WTC11 (cell line): Measurements from ENCODE around the gene ORAI2. TPM values are rescaled to one million over a fixed set of nuclear protein-coding genes. Genes with fewer than 3 reads are reported as not detected.

Source experiments
- ATAC-seq: fragments of 200-7000 bp; cut with Tn5 transposase; 2 replicates; pipeline ENCODE4 v1.10.0; 2021; ENCODE audit warnings: mild to moderate bottlenecking, moderate library complexity
- CTCF ChIA-PET: fragments of 300-600 bp; sonication (Branson Sonifier 250); formaldehyde crosslinking; loops from one replicate; lab custom pipeline; 2021; ENCODE audit warnings: antibody characterized with exemption; lab: Charles Lee
- POLR2A ChIA-PET: fragments of 350-600 bp; sonication (Branson Sonifier 250); formaldehyde crosslinking; loops from one replicate; lab custom pipeline; 2021; ENCODE audit warnings: antibody characterized with exemption; lab: Charles Lee
- DNase-seq: peaks from one replicate; pipeline ENCODE4 v3.0.0; 2021; ENCODE audit warnings: low spot score
- H3K27ac Mint-ChIP-seq: 2 replicates; pipeline ENCODE4 v1.8.0; 2021; ENCODE audit warnings: mixed read lengths
- H3K27me3 Mint-ChIP-seq: 2 replicates; pipeline ENCODE4 v1.8.0; 2021; ENCODE audit warnings: low read depth, mild to moderate bottlenecking, moderate library complexity, mixed read lengths
- H3K36me3 Mint-ChIP-seq: 2 replicates; pipeline ENCODE4 v1.8.0; 2021; ENCODE audit warnings: mixed read lengths
- H3K4me1 Mint-ChIP-seq: 2 replicates; pipeline ENCODE4 v1.8.0; 2022; ENCODE audit warnings: mixed read lengths
- H3K4me3 Mint-ChIP-seq: 2 replicates; pipeline ENCODE4 v1.8.0; 2021; ENCODE audit warnings: mild to moderate bottlenecking, moderate library complexity, mixed read lengths
- H3K9me3 Mint-ChIP-seq: 2 replicates; pipeline ENCODE4 v1.8.0; 2021; ENCODE audit warnings: mixed read lengths
- AR ChIP-seq: fragments of 250-450 bp; sonication (Bioruptor Pico); IDR thresholded peaks from 2 replicates; pipeline ENCODE4 v1.9.0; 2021; ENCODE audit warnings: mild to moderate bottlenecking
- ATF3 ChIP-seq: sonication (generic); formaldehyde crosslinking; conservative IDR thresholded peaks from 2 replicates; pipeline ENCODE4 v1.8.1; 2022; ENCODE audit warnings: mild to moderate bottlenecking, missing genetic modification reagents
- ESRRA ChIP-seq: sonication (generic); formaldehyde crosslinking; IDR thresholded peaks from 2 replicates; pipeline ENCODE4 v1.8.1; 2022; ENCODE audit warnings: mild to moderate bottlenecking, missing genetic modification reagents, borderline replicate concordance
- ETV6 ChIP-seq: sonication (generic); formaldehyde crosslinking; IDR thresholded peaks from 2 replicates; pipeline ENCODE4 v1.8.1; 2022; ENCODE audit warnings: mild to moderate bottlenecking, missing genetic modification reagents
- FOXP4 ChIP-seq: sonication (generic); formaldehyde crosslinking; IDR thresholded peaks from 2 replicates; pipeline ENCODE4 v1.8.0; 2022; ENCODE audit warnings: mild to moderate bottlenecking, missing genetic modification reagents
- GRHL2 ChIP-seq: fragments of 250-450 bp; sonication (Bioruptor Pico); IDR thresholded peaks from 2 replicates; pipeline ENCODE4 v1.8.0; 2022; ENCODE audit warnings: mild to moderate bottlenecking, moderate library complexity; ENCODE audit not compliant: insufficient replicate concordance, severe bottlenecking
- IRF2 ChIP-seq: sonication (generic); formaldehyde crosslinking; IDR thresholded peaks from 2 replicates; pipeline ENCODE4 v1.8.0; 2022; ENCODE audit warnings: low read depth, missing genetic modification reagents, borderline replicate concordance
- JAZF1 ChIP-seq: fragments of 250-450 bp; sonication (Bioruptor Pico); IDR thresholded peaks from 2 replicates; pipeline ENCODE4 v1.9.0; 2021; ENCODE audit warnings: moderate library complexity, mild to moderate bottlenecking, inconsistent platforms
- NFATC4 ChIP-seq: fragments of 250-450 bp; sonication (Bioruptor Pico); IDR thresholded peaks from 2 replicates; pipeline ENCODE4 v1.9.0; 2021; ENCODE audit warnings: mild to moderate bottlenecking
- OVOL2 ChIP-seq: fragments of 250-450 bp; sonication (Bioruptor Pico); IDR thresholded peaks from 2 replicates; pipeline ENCODE4 v1.9.0; 2021; ENCODE audit warnings: mild to moderate bottlenecking, borderline replicate concordance
- PRRX2 ChIP-seq: fragments of 250-450 bp; sonication (Bioruptor Pico); IDR thresholded peaks from 2 replicates; pipeline ENCODE4 v1.8.0; 2021; ENCODE audit warnings: mild to moderate bottlenecking
- SMAD3 ChIP-seq: sonication (generic); formaldehyde crosslinking; IDR thresholded peaks from 2 replicates; pipeline ENCODE4 v1.8.0; 2022; ENCODE audit warnings: missing genetic modification reagents, mild to moderate bottlenecking, borderline replicate concordance
- SMAD4 ChIP-seq: sonication (generic); formaldehyde crosslinking; IDR thresholded peaks from 2 replicates; pipeline ENCODE4 v1.8.0; 2022; ENCODE audit warnings: mild to moderate bottlenecking, missing genetic modification reagents
- SP1 ChIP-seq: sonication (generic); formaldehyde crosslinking; conservative IDR thresholded peaks from 2 replicates; pipeline ENCODE4 v1.8.1; 2022; ENCODE audit warnings: missing genetic modification reagents
- TEAD1 ChIP-seq: sonication (generic); formaldehyde crosslinking; IDR thresholded peaks from 2 replicates; pipeline ENCODE4 v1.8.0; 2022; ENCODE audit warnings: mild to moderate bottlenecking, missing genetic modification reagents
- TP53 ChIP-seq: sonication (generic); formaldehyde crosslinking; IDR thresholded peaks from 2 replicates; pipeline ENCODE4 v1.8.1; 2023; ENCODE audit warnings: mild to moderate bottlenecking, missing genetic modification reagents
- ZNF121 ChIP-seq: sonication (generic); formaldehyde crosslinking; IDR thresholded peaks from 2 replicates; pipeline ENCODE4 v1.8.0; 2023; ENCODE audit warnings: missing genetic modification reagents
- ZNF396 ChIP-seq: fragments of 250-450 bp; sonication (Bioruptor Pico); IDR thresholded peaks from 2 replicates; pipeline ENCODE4 v1.8.0; 2021; ENCODE audit warnings: mild to moderate bottlenecking, moderate library complexity, borderline replicate concordance
- total RNA-seq: library from RNA; stranded (reverse); gene quantifications from 3 replicates; pipeline ENCODE4 v1.2.3, GENCODE V29; 2021
- TF ChIP-seq, protein P1 (sequence below): sonication (generic); formaldehyde crosslinking; IDR thresholded peaks from 2 replicates; pipeline ENCODE4 v1.8.1; 2023; ENCODE audit warnings: mild to moderate bottlenecking, missing genetic modification reagents
- TF ChIP-seq, protein P2 (sequence below): fragments of 250-450 bp; sonication (Bioruptor Pico); IDR thresholded peaks from 2 replicates; pipeline ENCODE4 v1.9.0; 2021; ENCODE audit warnings: mild to moderate bottlenecking, borderline replicate concordance
- TF ChIP-seq, protein P3 (sequence below): fragments of 200-600 bp; IDR thresholded peaks from 2 replicates; pipeline ENCODE4 v1.8.0; 2022; ENCODE audit warnings: antibody characterized with exemption

The ORAI2 gene
- total RNA-seq, 1 experiment from 2014 or later, result 22.2 TPM

DNA sequence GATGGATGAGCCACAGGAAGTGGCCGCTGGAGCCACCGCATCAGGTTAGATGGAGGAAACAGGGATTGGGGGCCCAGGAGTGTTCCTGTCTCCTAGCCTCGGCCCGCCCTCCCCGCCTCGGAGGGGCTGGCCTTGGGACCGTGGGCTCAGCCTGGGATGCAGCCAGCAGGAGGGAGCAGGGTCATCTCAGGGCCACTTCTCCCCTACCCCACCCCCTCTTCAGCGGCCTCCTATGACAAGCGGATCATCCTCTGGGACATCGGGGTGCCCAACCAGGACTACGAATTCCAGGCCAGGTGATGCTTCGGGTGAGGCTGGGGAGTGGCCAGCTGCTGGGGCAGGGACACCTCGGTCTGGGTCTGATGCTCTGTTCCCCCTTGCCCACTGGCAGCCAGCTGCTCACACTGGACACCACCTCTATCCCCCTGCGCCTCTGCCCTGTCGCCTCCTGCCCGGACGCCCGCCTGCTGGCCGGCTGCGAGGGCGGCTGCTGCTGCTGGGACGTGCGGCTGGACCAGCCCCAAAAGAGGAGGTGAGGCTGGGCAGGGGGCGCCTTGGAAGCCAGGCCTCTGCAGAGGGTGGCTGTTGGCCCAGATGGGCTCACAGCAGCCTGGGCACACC lies 36.1 kb downstream of the ORAI2 start (continued):
- no peak for TF ChIP-seq FOXP4 (CRISPR knock-in tag)
- no peak for TF ChIP-seq SMAD3 (CRISPR knock-in tag)
- no peak for TF ChIP-seq TEAD1
- no peak for TF ChIP-seq NFATC4
- TF ChIP-seq ZNF121, result no peak
- TF ChIP-seq ZNF396, result no peak

- H3K36me3 Mint-ChIP-seq, result peaks cover 3% of the 10 kb centered on the region; the same call in 1 of the 2 replicates
- no peak for TF ChIP-seq ATF3 (CRISPR knock-in tag)
- TF ChIP-seq, protein P1, sequence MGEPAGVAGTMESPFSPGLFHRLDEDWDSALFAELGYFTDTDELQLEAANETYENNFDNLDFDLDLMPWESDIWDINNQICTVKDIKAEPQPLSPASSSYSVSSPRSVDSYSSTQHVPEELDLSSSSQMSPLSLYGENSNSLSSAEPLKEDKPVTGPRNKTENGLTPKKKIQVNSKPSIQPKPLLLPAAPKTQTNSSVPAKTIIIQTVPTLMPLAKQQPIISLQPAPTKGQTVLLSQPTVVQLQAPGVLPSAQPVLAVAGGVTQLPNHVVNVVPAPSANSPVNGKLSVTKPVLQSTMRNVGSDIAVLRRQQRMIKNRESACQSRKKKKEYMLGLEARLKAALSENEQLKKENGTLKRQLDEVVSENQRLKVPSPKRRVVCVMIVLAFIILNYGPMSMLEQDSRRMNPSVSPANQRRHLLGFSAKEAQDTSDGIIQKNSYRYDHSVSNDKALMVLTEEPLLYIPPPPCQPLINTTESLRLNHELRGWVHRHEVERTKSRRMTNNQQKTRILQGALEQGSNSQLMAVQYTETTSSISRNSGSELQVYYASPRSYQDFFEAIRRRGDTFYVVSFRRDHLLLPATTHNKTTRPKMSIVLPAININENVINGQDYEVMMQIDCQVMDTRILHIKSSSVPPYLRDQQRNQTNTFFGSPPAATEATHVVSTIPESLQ, result no peak
- TF ChIP-seq ETV6 (CRISPR knock-in tag), result no peak
- TF ChIP-seq SMAD3 (CRISPR knock-in tag), result no peak
- no peak for TF ChIP-seq IRF2 (CRISPR knock-in tag)
- TF ChIP-seq ESRRA, result no peak
- TF ChIP-seq TP53 (CRISPR knock-in tag), result no peak
- no peak for TF ChIP-seq SP1
- TF ChIP-seq ZNF121, result no peak
- TF ChIP-seq ZNF396, result no peak
- no peak for TF ChIP-seq SMAD4 (CRISPR knock-in tag)
- TF ChIP-seq GRHL2 (CRISPR knock-in tag), result no peak
- TF ChIP-seq AR (CRISPR knock-in tag), result no peak
- no peak for TF ChIP-seq PRRX2 (CRISPR knock-in tag)
- POLR2A ChIA-PET, result no interaction called here
- H3K27me3 Mint-ChIP-seq, result no peaks in the 10 kb centered on the region
- no peak for ATAC-seq
- CTCF ChIA-PET, result no interaction called here
- no peaks in the 10 kb centered on the region for H3K4me1 Mint-ChIP-seq
- no peak overlapping the region for H3K4me3 Mint-ChIP-seq
- no peak for DNase-seq
- H3K9me3 Mint-ChIP-seq, result no peaks in the 10 kb centered on the region
- H3K27ac Mint-ChIP-seq, result no peak overlapping the region
Measured at GRCh38 chr7:102469972-102470825, 36.8 kb downstream of the ORAI2 start.

- Mint-ChIP-seq H3K36me3 (peaks cover 3% of the 10 kb centered on the region; the same call in 1 of the 2 replicates), H3K27ac (no peak overlapping the region), H3K9me3 (no peaks in the 10 kb centered on the region), H3K27me3 (no peaks in the 10 kb centered on the region), H3K4me1 (no peaks in the 10 kb centered on the region), H3K4me3 (no peak overlapping the region)
- no peak for DNase-seq
- ChIA-PET CTCF (no interaction called here), POLR2A (no interaction called here)
- ATAC-seq, result no peak
- TF ChIP-seq, protein P2, sequence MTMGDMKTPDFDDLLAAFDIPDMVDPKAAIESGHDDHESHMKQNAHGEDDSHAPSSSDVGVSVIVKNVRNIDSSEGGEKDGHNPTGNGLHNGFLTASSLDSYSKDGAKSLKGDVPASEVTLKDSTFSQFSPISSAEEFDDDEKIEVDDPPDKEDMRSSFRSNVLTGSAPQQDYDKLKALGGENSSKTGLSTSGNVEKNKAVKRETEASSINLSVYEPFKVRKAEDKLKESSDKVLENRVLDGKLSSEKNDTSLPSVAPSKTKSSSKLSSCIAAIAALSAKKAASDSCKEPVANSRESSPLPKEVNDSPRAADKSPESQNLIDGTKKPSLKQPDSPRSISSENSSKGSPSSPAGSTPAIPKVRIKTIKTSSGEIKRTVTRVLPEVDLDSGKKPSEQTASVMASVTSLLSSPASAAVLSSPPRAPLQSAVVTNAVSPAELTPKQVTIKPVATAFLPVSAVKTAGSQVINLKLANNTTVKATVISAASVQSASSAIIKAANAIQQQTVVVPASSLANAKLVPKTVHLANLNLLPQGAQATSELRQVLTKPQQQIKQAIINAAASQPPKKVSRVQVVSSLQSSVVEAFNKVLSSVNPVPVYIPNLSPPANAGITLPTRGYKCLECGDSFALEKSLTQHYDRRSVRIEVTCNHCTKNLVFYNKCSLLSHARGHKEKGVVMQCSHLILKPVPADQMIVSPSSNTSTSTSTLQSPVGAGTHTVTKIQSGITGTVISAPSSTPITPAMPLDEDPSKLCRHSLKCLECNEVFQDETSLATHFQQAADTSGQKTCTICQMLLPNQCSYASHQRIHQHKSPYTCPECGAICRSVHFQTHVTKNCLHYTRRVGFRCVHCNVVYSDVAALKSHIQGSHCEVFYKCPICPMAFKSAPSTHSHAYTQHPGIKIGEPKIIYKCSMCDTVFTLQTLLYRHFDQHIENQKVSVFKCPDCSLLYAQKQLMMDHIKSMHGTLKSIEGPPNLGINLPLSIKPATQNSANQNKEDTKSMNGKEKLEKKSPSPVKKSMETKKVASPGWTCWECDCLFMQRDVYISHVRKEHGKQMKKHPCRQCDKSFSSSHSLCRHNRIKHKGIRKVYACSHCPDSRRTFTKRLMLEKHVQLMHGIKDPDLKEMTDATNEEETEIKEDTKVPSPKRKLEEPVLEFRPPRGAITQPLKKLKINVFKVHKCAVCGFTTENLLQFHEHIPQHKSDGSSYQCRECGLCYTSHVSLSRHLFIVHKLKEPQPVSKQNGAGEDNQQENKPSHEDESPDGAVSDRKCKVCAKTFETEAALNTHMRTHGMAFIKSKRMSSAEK (CRISPR knock-in tag), result no peak
- TF ChIP-seq ETV6 (CRISPR knock-in tag) (no peak), JAZF1 (CRISPR knock-in tag) (no peak), OVOL2 (CRISPR knock-in tag) (no peak)
- TF ChIP-seq, protein P3, sequence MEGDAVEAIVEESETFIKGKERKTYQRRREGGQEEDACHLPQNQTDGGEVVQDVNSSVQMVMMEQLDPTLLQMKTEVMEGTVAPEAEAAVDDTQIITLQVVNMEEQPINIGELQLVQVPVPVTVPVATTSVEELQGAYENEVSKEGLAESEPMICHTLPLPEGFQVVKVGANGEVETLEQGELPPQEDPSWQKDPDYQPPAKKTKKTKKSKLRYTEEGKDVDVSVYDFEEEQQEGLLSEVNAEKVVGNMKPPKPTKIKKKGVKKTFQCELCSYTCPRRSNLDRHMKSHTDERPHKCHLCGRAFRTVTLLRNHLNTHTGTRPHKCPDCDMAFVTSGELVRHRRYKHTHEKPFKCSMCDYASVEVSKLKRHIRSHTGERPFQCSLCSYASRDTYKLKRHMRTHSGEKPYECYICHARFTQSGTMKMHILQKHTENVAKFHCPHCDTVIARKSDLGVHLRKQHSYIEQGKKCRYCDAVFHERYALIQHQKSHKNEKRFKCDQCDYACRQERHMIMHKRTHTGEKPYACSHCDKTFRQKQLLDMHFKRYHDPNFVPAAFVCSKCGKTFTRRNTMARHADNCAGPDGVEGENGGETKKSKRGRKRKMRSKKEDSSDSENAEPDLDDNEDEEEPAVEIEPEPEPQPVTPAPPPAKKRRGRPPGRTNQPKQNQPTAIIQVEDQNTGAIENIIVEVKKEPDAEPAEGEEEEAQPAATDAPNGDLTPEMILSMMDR, result no peak
Measured at GRCh38 chr7:102471791-102472125, 38.4 kb downstream of the ORAI2 start.
